GM11168 (cell line): ENCODE results near the gene HRH1.
"Not testable (repeated sequence)": the region's sequence is repeated elsewhere in the genome, so short reads cannot be mapped to it uniquely, and the experiment has no call there.

Experiments used
- in situ Hi-C: fragments of 300-500 bp; cut with MboI; formaldehyde crosslinking; loops from one replicate; pipeline ENCODE4 v1.12.0; 2022; ENCODE audit warnings: low sequenced_read_pairs; ENCODE audit not compliant: unreplicated experiment

The HRH1 gene, protein sequence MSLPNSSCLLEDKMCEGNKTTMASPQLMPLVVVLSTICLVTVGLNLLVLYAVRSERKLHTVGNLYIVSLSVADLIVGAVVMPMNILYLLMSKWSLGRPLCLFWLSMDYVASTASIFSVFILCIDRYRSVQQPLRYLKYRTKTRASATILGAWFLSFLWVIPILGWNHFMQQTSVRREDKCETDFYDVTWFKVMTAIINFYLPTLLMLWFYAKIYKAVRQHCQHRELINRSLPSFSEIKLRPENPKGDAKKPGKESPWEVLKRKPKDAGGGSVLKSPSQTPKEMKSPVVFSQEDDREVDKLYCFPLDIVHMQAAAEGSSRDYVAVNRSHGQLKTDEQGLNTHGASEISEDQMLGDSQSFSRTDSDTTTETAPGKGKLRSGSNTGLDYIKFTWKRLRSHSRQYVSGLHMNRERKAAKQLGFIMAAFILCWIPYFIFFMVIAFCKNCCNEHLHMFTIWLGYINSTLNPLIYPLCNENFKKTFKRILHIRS

GRCh38 chr3:11154036-11154952 lies at the start of gene HRH1:
Gene HRH1, plus strand, starts transcription at chr3:11154493. Its CDS starts 104,545 bp downstream, at chr3:11259038.
- in situ Hi-C loops = no loop called here

DNA sequence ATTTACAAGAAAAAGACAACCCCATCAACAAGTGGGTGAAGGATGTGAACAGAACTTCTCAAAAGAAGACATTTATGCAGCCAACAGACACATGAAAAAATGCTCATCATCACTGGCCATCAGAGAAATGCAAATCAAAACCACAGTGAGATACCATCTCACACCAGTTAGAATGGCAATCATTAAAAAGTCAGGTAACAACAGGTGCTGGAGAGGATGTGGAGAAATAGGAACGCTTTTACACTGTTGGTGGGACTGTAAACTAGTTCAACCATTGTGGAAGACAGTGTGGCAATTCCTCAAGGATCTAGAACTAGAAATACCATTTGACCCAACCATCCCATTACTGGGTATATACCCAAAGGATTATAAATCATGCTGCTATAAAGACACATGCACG lies 41.0 kb upstream of the HRH1 start:
- in situ Hi-C loops = not testable (repeated sequence)

- in situ Hi-C loops = no loop called here
These were observed 38.7 kb upstream of the HRH1 start for GRCh38 chr3:11115548-11115947.

DNA sequence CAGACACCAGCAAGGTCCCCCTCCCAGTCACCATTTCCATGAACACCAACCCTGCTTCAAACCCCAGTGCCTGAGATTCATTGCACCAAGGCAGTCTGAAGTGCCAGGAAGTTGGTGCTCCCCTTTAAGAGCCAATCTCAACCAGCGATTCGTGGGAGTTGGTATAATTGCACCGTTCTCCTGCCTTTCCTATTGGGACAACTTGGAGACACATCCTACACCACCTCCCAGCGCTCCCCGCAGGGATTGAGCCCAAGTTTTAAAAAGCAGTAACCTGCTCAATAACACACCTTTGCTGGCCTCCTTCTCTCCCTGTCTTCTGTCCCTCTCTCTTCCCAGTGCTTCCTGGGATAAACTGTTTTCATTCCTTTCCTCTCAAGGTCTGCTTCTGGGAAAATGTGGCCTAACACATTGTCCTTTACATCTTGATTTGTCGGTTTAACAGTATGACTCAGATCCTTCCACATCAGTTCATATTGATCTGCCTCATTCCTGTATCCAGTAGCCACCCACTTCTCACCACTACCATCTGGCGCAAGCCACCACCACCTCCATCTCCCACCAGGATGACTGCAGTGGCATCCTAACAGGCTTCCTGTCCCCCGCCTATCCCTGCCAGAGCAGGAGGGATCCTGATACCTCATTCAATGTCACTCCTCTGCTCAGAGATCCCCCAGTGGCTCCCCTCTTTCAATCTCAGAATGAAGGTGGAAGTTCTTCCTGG lies 37.8 kb upstream of the HRH1 start:
- in situ Hi-C loops = no loop called here

- in situ Hi-C loops = no loop called here
These were observed 36.7 kb upstream of the HRH1 start for GRCh38 chr3:11117591-11117990.

DNA sequence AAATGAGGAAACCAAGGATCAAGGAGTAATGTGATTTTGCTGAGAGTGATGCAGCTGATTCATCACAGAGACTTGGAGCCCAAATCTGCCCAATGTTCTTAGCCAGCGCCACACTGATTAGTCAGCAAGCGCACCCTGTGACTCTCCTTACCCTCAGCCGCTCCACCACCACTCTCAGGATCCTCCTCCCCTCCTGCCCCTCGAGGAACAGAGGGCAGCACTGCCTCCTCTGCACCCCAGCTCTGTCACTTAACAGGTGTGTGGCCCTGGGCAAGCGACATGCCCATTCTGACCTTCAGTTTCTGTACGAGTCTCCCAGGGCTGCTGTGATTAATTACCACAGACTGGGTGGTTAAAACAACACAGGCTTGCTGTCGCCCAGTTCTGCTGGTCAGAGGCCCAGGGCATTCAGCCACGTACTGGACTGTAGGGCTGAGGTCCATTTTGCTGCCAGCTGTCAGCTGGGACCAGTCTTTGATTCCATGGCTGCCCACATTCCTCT lies 36.1 kb upstream of the HRH1 start:
- in situ Hi-C loops = no loop called here

DNA sequence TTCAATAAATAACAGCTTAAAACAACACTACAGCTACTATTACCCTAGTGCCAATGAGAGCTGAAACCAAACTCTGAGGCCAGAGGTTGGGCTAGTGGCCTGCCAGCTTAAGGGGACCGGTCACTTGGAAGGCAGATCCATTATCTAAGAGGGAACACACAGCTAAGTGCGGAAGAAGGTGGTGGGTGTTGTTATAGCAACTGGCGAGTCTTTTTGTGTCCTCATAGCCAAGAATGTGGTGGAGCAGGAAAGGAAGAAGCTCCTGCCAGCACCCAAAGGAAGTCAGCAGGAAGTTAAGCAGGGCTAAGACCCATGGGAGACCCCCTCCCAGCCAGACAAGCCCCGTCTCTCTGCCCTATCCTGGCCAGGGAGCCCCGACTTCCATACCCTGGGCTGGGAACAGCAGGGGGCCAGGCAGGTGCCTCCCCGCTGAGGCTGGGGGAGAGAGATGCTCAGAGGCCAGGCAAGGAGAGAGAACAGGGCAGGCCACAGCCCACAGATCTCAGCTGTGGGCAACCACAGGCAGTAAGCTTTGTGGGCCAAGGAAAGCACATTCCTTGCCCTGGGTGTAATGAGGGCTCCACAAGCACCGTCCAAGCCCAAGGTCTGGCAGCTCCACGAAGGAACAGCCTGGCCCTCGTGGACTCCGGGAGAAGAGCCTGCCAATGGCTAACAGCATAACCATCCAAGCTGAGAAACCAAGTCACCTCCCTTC lies 34.0 kb upstream of the HRH1 start:
- in situ Hi-C loops = no loop called here

DNA sequence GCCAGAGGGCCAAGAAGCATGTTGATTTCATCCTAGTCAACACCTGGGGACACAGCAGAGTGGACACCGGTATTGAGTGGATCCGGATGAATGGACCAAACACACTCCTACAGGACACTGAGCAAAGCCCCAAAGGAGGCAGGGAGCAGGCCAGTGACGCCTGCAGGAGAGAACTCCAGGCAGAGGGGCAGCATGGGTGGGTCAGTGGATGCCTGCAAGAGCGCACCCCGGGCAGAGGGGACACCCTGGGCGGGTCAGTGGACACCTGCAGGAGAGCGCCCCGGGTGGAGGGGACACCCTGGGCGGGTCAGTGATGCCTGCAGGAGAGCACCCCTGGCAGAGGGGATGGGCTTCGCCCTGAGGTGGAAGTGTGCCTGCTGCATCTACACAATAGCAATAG lies 27.6 kb upstream of the HRH1 start:
- in situ Hi-C loops = no loop called here

- in situ Hi-C loops = no loop called here
These were observed 25.3 kb upstream of the HRH1 start for GRCh38 chr3:11128682-11129632.

- in situ Hi-C loops = no loop called here
These were observed 23.9 kb upstream of the HRH1 start for GRCh38 chr3:11130385-11130784.

DNA sequence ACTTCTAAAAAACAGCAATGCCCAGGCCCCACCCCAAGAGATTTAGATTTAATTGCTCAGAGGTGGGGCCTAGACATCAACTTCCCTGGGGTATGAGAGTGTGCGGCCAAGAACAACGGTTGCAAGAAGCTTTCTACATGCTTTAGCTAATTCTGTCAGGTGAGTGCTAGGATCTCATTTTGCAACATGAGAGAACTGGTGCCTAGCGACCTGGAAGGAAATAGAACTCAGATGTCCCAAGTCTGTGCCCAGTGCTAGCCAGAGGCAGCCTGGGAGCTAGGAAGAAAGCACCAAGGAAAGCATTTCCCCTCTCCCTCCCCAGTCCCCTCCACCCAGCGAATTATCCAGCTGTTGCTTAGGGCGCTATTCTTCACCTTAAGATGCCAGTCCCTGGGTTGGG lies 22.9 kb upstream of the HRH1 start:
- in situ Hi-C loops = no loop called here

- in situ Hi-C loops = not testable (repeated sequence)
These were observed 22.4 kb upstream of the HRH1 start for GRCh38 chr3:11131886-11132285.

- in situ Hi-C loops = no loop called here
These were observed 21.4 kb upstream of the HRH1 start for GRCh38 chr3:11132861-11133260.

DNA sequence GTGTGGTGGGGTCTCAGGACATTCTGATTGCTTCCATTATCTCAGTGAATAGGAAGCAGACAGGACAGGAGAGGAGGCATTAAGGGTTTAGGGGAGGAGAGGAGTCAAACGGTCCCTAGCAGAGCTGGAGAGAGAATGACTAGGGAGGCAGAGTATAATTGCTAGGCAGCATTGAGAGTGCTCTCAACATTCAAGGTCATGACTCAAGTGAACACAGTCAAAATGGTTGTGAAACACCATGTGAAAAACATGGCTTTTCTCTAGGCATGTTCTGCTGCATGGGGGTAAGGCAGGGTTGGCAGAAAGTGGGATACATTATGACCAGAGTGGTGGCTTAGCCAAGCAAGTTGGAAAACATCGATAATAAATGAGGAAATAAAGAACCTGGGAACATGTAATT lies 19.5 kb upstream of the HRH1 start:
- in situ Hi-C loops = no loop called here

- in situ Hi-C loops = no loop called here
These were observed 18.2 kb upstream of the HRH1 start for GRCh38 chr3:11136116-11136515.

- in situ Hi-C loops = no loop called here
These were observed 17.3 kb upstream of the HRH1 start for GRCh38 chr3:11136830-11137626.

DNA sequence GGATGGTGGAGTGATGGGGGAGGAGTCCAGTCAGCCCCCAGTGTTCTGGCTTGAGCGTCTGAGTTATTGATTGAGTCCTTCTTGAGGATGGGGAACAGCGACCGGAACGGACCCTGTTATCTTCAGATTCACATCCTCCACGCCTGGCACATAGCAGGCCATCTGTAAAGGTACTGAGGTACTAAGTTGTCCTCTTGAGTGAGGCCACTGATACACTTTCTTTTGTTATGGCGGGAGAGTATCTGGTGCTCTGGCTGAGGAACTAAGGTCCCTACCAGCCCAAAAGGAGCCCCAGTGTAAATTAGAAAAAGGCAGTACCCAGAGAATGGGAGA lies 16.7 kb upstream of the HRH1 start:
- in situ Hi-C loops = no loop called here

GRCh38 chr3:11138371-11138770 lies 15.9 kb upstream of the HRH1 start:
- in situ Hi-C loops = no loop called here
